IMR-90 (cell line): ENCODE results near the gene ACTL9.

Source experiments
- CEBPB ChIP-seq: IDR thresholded peaks from 2 replicates; pipeline ENCODE4 v1.6.1; 2012; ENCODE audit warnings: low read depth, low read length, improper control_type of control experiment
- CTCF ChIP-seq: conservative IDR thresholded peaks from 2 replicates; pipeline ENCODE4 v1.5.1; 2012; ENCODE audit warnings: mild to moderate bottlenecking, low read depth, low read length, improper control_type of control experiment
- POLR2A ChIP-seq: IDR thresholded peaks from 2 replicates; pipeline ENCODE4 v1.6.1; 2012; ENCODE audit warnings: mild to moderate bottlenecking, low read depth, low read length
- RAD21 ChIP-seq: IDR thresholded peaks from 2 replicates; pipeline ENCODE4 v1.6.1; 2012; ENCODE audit warnings: low read length, improper control_type of control experiment
- RCOR1 ChIP-seq: IDR thresholded peaks from 2 replicates; pipeline ENCODE4 v1.6.1; 2012; ENCODE audit warnings: mild to moderate bottlenecking, low read length, improper control_type of control experiment; ENCODE audit not compliant: insufficient replicate concordance

DNA sequence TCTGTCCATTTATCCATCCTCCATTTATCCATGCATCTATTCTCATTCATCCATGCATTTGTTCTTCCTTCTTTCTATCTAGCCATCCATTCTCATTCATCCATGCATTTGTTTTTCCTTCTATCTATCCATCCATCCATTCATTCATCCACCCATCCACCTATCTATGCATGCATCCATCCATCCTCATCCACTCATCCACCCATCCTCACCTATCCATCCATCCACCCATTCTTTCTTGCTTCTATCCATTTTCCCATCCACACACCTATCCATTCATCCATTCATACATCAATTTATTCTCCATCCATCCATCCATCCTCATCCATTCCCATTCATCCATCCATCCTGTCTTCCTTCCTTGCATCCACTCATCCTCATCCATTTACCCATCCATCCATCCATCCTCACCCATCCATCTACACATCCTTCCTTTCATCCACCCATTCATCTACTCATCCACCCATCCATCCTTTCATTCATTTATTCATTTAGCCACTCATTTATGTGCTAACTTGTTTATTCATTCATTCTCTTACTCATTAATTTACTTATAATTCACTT, 20.3 kb downstream of the ACTL9 start:
- no peak for TF ChIP-seq CEBPB
- TF ChIP-seq RCOR1, result no peak
- no peak for TF ChIP-seq RAD21
- no peak for TF ChIP-seq POLR2A
- no peak for TF ChIP-seq CTCF
